GM04504 (cell line): Measurements from ENCODE around the gene COA3.

Experiments
- DNase-seq: peaks from one replicate; pipeline ENCODE4 v3.0.0-alpha.2; 2012; ENCODE audit warnings: low read depth

Gene COA3

DNA sequence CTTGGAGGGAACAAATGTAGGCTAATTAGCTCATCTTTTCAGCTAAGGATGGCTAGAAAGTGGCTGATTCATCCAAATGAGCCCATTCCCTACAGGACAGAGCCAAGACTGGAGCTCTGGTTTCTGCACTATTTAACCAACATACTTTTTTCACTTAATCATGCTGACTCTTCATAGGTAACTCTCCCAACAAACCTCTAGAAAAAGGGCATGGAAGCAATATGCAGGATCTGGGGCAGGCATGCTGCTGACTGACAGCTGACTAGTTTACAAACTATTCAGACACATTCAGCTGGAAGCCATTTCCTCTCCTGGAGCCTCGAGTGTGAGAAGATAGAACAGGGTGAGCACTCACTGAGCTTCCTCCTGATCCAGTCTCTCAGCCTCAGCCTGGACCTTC is 19.4 kb upstream of the COA3 start:
- DNase-seq, result no peak

GRCh38 chr17:42814633-42815399 is 16.3 kb upstream of the COA3 start:
- peak; percentile 85 for DNase-seq

- peak; percentile 88 for DNase-seq
These were observed 10.7 kb upstream of the COA3 start for GRCh38 chr17:42809250-42809649.

DNA sequence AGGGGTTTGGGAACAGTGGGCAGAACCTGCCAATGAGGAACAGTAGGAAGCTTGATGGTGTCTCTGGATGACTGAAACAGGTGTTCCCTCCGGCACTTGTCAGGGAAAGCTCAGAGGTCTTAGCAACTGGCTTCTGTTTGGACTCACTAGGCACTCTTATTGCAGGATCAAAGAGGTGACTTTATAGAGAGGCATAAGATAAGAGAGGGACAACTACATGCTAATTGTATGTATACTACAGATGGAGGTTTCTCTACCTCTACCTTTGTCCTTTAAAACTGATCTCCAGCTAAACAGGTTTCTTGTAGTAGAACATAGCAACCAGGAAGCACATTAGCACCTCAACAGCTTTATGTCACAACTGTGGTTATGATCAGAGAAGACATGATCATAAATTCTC is 7.7 kb upstream of the COA3 start:
- no peak for DNase-seq

DNA sequence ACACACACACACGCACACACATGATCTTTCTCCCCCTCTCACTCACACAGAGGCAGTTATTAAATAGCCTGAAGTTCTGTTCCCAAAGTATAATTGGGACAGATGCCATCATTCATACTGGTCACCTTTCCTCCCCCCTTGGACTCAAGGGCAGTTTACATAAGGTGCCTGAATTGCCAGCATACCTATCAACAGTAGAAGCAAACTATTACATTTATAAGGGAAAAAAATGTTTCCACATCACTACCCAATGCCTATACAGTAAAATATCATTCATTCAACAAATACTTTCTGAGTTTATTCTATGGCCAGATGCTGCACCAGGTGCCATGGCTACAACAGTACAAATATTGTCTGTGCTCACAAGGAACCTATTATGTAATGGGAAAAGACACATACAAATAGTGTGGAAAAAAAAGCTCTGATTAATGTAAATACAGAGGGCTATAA is 6.4 kb upstream of the COA3 start:
- DNase-seq, result no peak

DNA sequence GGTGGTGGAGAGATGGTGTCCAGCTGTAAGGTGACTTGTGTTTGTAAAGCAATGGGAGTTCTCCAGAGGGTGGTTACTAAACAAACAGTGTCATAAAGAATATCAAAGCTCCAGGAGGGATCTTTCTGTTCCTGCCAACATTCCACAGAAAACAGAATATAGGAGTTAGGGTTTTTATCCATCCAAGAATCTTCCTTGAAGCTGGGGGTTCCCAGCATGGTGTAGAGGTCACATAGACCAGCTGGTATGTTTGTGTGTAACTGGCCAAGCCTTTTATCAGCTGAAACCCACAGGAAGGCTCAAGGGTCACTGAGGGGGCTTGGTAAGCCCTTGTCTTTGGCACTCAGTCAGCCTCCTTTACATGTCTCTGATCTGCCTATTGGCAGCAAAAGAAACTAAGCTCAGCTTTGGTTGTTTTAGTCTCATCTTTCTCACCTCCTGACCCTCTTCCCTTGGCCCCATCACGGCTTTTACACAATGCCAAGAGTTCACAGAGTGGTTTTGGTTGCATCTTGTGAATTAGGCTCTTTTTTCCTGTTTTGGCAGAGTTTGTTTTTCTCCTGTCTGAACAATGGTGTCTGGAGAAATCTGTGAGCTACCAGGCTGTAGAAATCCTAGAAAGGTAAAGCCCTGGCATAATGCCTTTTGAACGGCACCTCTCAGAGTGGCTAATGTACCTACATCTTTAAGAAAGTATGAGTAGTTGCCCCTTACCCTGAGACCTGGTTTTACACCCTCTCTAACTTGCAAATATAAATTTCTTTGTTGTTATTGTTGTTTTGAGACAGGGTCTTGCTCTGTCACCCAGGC is 4.8 kb upstream of the COA3 start:
- DNase-seq, result no peak

GRCh38 chr17:42798011-42798382 is 507 bp downstream of the COA3 start:
- DNase-seq, result no peak

DNA sequence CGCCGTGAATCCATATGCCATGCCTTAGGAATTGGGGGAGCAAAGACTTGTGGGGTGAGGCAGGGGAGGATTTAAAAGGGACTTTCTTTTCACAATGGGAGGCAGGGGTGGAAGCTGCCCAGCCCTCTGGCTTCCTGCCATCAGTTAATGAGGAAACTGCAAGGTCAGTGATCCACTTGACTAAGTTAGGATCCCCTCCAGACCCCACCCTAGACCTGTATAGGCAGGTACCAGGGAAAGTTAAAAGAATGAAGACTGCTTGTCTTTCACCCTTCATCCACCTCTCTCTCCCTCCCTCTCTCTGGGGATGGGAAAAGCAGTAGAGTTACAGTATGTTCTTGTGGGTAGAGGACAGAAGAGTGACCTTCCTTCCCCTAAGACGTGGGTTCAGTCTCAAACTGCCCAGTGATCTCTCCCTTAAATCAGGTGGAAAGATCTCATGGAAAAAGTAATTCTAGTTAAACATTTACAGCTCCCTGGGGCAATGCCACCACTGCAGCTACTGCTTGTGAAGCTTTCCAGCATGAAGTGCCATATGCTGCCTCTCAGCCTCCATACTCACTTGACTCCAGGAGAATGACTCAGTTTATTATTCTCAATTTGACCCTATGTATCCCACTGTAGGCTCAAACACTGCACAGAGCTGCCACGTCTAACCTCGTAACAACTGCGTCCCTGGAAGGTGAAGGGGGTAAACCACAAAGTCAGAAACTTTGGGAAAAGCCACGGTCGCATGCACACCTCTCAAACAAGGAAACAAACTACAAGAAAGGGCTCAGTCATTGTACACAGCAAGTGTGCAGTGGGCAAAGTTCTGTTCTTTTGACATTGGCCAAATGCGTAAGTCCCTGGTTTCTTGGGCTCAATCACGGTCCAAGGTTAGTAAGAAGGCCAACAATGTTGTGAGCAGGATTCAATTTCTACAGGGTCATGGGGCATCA is 1.2 kb downstream of the COA3 start:
- DNase-seq, result no peak

- no peak for DNase-seq
These were observed 2.3 kb downstream of the COA3 start for GRCh38 chr17:42796066-42796758.

DNA sequence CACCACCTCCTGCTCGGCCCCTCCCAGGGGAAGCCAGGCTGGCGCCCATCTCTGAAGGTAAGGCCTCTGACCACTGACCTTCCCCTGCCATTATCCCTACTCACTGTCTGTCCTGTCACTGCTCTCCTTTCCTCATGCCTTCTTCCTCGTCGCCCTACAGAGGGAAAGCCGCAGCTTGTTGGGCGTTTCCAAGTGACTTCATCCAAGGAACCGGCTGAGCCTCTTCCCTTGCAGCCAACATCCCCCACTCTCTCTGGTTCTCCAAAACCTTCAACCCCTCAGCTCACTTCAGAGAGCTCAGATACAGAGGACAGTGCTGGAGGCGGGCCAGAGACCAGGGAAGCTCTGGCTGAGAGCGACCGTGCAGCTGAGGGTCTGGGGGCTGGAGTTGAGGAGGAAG is 3.0 kb downstream of the COA3 start:
- DNase-seq, result no peak

DNA sequence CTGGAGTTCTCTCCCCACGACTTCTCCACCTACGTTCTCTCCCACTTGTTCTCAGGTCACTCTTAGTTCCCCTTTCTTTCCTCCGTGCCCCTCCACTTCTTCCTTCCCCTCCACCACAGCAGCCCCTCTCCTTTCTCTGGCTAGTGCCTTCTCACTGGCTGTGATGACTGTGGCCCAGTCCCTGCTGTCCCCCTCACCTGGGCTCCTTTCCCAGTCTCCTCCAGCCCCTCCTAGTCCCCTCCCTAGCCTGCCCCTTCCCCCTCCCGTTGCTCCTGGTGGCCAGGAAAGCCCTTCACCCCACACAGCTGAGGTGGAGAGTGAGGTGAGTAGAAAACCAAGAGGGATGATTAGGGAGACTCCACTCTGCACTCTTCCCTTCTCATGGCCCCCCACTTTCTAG is 3.4 kb downstream of the COA3 start:
- no peak for DNase-seq

DNA sequence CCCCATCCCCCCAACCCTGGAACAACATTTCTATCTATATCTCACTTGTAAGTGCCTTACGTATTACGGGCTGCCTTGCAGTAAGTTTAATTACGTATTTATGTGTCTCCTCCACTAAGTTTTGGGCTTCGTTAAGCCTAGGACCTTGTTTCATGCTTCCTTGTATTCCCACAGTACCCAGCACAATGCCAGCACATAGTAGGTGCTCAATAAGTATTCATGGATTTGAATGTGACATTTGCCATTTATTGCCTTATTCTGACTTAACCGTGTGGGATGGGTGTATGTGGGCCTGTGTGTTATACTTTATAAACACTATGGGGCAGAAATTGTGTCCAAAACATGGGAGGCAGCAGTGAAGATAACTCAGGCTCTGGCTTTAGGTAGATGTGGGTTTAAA is 6.0 kb downstream of the COA3 start:
- no peak for DNase-seq

GRCh38 chr17:42791948-42792347 is 6.6 kb downstream of the COA3 start:
- DNase-seq, result no peak

DNA sequence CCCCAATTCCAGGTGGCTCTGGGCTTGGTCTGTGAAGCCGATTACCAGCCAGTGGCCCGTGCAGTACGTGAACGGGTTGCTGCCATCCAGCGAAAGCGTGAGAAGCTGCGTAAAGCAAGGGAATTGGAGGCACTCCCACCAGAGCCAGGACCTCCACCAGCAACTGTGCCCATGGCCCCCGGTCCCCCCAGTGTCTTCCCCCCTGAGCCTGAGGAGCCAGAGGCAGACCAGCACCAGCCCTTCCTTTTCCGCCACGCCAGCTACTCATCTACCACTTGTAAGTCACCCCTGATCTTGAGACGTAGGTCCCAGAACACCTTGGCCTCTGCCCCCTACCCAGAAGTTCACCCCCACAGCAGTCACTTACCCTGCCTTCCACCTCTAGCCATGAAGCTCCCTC is 11.2 kb downstream of the COA3 start:
- DNase-seq, result no peak

DNA sequence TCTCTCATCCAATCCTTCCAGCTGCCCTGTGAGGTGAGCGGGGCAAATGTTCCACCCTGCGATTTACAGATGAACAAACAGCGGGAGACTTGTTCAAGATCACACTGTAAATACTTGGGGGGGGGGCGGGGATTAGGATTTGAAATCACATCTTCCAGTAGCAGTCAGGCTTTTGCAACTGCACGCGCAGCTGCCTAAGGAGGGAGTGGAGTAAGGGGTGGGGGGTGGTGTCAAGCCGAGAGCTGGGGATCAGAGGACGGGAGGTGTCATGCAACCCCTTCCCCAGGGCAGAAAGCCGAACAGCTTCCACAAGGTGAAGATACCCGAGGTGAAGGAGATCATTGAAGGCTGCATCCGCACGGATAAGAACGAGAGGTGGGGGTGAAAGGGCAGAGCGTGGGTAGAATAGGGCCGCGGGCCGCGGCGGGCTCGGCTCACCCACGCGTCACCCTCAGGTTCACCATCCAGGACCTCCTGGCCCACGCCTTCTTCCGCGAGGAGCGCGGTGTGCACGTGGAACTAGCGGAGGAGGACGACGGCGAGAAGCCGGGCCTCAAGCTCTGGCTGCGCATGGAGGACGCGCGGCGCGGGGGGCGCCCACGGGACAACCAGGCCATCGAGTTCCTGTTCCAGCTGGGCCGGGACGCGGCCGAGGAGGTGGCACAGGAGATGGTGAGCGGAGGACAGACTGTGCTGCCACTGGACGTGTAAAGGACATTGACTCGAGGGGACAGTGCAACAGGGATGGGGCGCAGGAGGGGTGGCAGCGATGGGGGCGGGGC is 13.5 kb downstream of the COA3 start:
- no peak for DNase-seq

DNA sequence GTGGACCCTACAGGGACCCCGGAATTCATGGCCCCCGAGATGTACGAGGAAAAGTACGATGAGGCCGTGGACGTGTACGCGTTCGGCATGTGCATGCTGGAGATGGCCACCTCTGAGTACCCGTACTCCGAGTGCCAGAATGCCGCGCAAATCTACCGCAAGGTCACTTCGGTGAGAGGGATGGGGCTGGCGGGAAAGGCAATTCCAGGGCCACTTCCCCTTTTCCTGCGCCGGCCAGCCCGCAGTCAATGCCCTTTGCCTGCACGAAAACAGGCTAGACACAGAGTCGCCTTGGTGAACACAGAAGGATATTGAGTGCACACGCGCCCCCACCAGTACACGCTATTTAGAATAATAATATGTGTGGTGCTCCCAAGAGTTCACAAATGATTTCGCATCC is 14.1 kb downstream of the COA3 start:
- DNase-seq, result no peak

DNA sequence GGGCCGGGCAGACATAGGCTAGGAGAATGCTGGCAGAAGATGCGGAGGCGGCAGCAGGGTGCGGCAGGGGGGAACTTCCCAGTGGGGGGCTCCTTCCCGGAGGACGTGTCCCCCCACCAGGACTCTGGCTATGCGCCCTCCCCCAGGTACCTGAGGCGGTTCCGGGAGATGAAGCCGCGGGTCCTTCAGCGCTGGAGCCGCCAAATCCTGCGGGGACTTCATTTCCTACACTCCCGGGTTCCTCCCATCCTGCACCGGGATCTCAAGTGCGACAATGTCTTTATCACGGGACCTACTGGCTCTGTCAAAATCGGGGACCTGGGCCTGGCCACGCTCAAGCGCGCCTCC is 14.7 kb downstream of the COA3 start:
- DNase-seq, result no peak

DNA sequence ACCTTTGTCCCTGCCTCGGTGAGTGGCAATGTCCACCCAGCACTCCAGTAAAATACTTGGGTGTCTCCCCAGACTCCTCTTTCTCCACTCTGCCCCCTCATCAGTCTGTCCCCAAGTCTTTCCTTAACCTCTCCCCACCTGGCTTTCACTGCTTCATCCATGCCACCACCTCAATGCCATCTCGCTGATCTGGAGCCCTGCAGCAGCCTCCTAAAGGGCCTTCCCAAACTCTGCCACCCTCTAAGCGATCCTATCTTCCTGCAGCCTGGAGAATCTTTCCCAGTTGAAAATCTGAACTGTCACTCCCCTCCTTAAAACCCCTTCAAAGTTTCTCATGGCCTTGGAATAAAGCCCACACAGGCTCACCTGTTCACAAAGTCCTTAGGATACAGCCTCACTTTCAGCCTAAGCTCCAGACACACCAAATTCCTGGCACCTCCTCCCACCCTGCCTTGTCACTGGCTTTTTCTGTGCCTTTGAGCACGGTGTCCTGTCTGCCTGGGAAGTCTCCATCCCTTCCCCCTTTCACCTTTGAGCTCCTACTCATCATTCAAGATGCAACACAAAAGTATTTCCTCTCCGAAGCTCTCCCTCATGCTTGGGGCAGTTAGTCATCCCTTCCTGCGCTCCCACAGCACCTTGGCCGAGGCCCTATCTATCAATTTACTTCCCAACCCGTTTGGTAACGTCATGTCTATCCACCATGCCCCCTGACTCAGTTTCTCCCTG is 15.3 kb downstream of the COA3 start:
- peak; percentile 56 for DNase-seq

- no peak for DNase-seq
These were observed 16.1 kb downstream of the COA3 start for GRCh38 chr17:42782166-42783061.
